ENCODE results near the gene ADGRE2.
A peak's percentile ranks its signal among the peaks of the same experiment; 100 is the strongest.

The ADGRE2 gene

GRCh38 chr19:14731200-14731599, 47.2 kb downstream of the ADGRE2 start:
- Histone ChIP-seq H3K4me3 (ENCODE audit: low read length in 2 of 2) (peak overlapping the region in 1 of 2 donors; percentile 16), H3K9me3 (replicated peaks in 1 of 2; ENCODE audit: control insufficient read depth in 2 of 2, insufficient read depth in 1 of 2, low read depth in 1 of 2, low read length in 2 of 2) (peaks cover 12 to 24% of the 10 kb centered on the region in 2 donors), H2BK12ac (ENCODE audit: low read length) (no peak overlapping the region), H3K14ac (ENCODE audit: low read length) (no peak overlapping the region), H3K4ac (ENCODE audit: low read length) (no peak overlapping the region), H3K79me1 (ENCODE audit: low read depth, low read length) (no peaks in the 10 kb centered on the region), H2BK120ac (ENCODE audit: low read depth, low read length) (no peak overlapping the region), H2AK5ac (ENCODE audit: low read depth, low read length) (no peak overlapping the region), H3K4me2 (ENCODE audit: insufficient read depth, low read length, poor library complexity, severe bottlenecking) (no peak overlapping the region), H2AFZ (ENCODE audit: low read length) (peak overlapping the region; percentile 86), H2BK5ac (ENCODE audit: low read length) (no peak overlapping the region), H2BK15ac (ENCODE audit: low read length) (no peak overlapping the region), H3K27me3 (ENCODE audit: control insufficient read depth in 3 of 3, insufficient read depth in 3 of 3, low read depth in 1 of 3, low read length in 3 of 3) (peaks cover 0 to 9% (median 0%) of the 10 kb centered on the region in 3 experiments), H3K27ac (replicated peaks; ENCODE audit: low read length) (no peak overlapping the region), H3K9ac (ENCODE audit: low read depth, low read length, poor library complexity) (no peak overlapping the region), H3K36me3 (replicated peaks in 1 of 2; ENCODE audit: control insufficient read depth in 2 of 2, insufficient read depth in 2 of 2, low read length in 2 of 2) (no peaks in the 10 kb centered on the region), H4K91ac (ENCODE audit: low read depth, low read length, poor library complexity) (no peak overlapping the region), H3K23ac (ENCODE audit: low read depth, low read length, poor library complexity) (no peak overlapping the region), H3K18ac (ENCODE audit: low read length) (no peak overlapping the region), H4K8ac (ENCODE audit: low read depth, low read length) (no peak overlapping the region), H3K4me1 (ENCODE audit: control insufficient read depth in 2 of 2, insufficient read depth in 1 of 2, low read depth in 1 of 2, low read length in 2 of 2) (no peaks in the 10 kb centered on the region)
- no peak for DNase-seq (ENCODE audit: low spot score)
- no CpG with 5 or more reads among the region's 10 CpGs for WGBS, 2 donors (ENCODE audit: extremely low coverage in 2 of 2, insufficient read length in 2 of 2, insufficient replicate concordance in 1 of 2)

- WGBS, 2 donors (ENCODE audit: extremely low coverage in 2 of 2, insufficient read length in 2 of 2, insufficient replicate concordance in 1 of 2), result no CpG with 5 or more reads among the region's 7 CpGs
- H3K79me1 ChIP-seq (ENCODE audit: low read depth, low read length), result no peaks in the 10 kb centered on the region
- H3K4me3 ChIP-seq (ENCODE audit: low read length in 2 of 2), result peak overlapping the region in 1 of 2 donors; percentile 55
- no peak overlapping the region for H2BK120ac ChIP-seq (ENCODE audit: low read depth, low read length)
- no peak overlapping the region for H3K23ac ChIP-seq (ENCODE audit: low read depth, low read length, poor library complexity)
- no peaks in the 10 kb centered on the region for H3K27me3 ChIP-seq (ENCODE audit: control insufficient read depth in 3 of 3, insufficient read depth in 3 of 3, low read depth in 1 of 3, low read length in 3 of 3)
- H3K14ac ChIP-seq (ENCODE audit: low read length), result no peak overlapping the region
- no peak for DNase-seq (ENCODE audit: low spot score)
- H3K9me3 ChIP-seq (replicated peaks in 1 of 2; ENCODE audit: control insufficient read depth in 2 of 2, insufficient read depth in 1 of 2, low read depth in 1 of 2, low read length in 2 of 2), result peaks cover 17 to 19% of the 10 kb centered on the region in 2 donors
- H3K36me3 ChIP-seq (replicated peaks in 1 of 2; ENCODE audit: control insufficient read depth in 2 of 2, insufficient read depth in 2 of 2, low read length in 2 of 2), result no peaks in the 10 kb centered on the region
- H2AK5ac ChIP-seq (ENCODE audit: low read depth, low read length), result no peak overlapping the region
- H3K27ac ChIP-seq (replicated peaks; ENCODE audit: low read length), result no peak overlapping the region
- H3K9ac ChIP-seq (ENCODE audit: low read depth, low read length, poor library complexity), result no peak overlapping the region
- H2BK12ac ChIP-seq (ENCODE audit: low read length), result no peak overlapping the region
- H2BK15ac ChIP-seq (ENCODE audit: low read length), result no peak overlapping the region
- H4K8ac ChIP-seq (ENCODE audit: low read depth, low read length), result no peak overlapping the region
- no peak overlapping the region for H3K18ac ChIP-seq (ENCODE audit: low read length)
- H3K4me1 ChIP-seq (ENCODE audit: control insufficient read depth in 2 of 2, insufficient read depth in 1 of 2, low read depth in 1 of 2, low read length in 2 of 2), result no peaks in the 10 kb centered on the region
- H3K4me2 ChIP-seq (ENCODE audit: insufficient read depth, low read length, poor library complexity, severe bottlenecking), result no peak overlapping the region
- no peak overlapping the region for H3K4ac ChIP-seq (ENCODE audit: low read length)
- H2AFZ ChIP-seq (ENCODE audit: low read length), result no peak overlapping the region
- H2BK5ac ChIP-seq (ENCODE audit: low read length), result no peak overlapping the region
- no peak overlapping the region for H4K91ac ChIP-seq (ENCODE audit: low read depth, low read length, poor library complexity)
Observed at GRCh38 chr19:14728595-14728994, 49.8 kb downstream of the ADGRE2 start.

GRCh38 chr19:14722127-14722526, 56.2 kb downstream of the ADGRE2 start:
- Histone ChIP-seq H4K8ac (ENCODE audit: low read depth, low read length) (no peak overlapping the region), H3K36me3 (replicated peaks in 1 of 2; ENCODE audit: control insufficient read depth in 2 of 2, insufficient read depth in 2 of 2, low read length in 2 of 2) (peaks cover 16 to 49% of the 10 kb centered on the region in 2 donors), H3K4me2 (ENCODE audit: insufficient read depth, low read length, poor library complexity, severe bottlenecking) (no peak overlapping the region), H3K9me3 (replicated peaks in 1 of 2; ENCODE audit: control insufficient read depth in 2 of 2, insufficient read depth in 1 of 2, low read depth in 1 of 2, low read length in 2 of 2) (peaks cover 34 to 61% of the 10 kb centered on the region in 2 donors), H2BK120ac (ENCODE audit: low read depth, low read length) (no peak overlapping the region), H3K27me3 (ENCODE audit: control insufficient read depth in 3 of 3, insufficient read depth in 3 of 3, low read depth in 1 of 3, low read length in 3 of 3) (no peaks in the 10 kb centered on the region), H3K4me3 (ENCODE audit: low read length in 2 of 2) (no peak overlapping the region), H4K91ac (ENCODE audit: low read depth, low read length, poor library complexity) (no peak overlapping the region), H2AK5ac (ENCODE audit: low read depth, low read length) (no peak overlapping the region), H3K27ac (replicated peaks; ENCODE audit: low read length) (no peak overlapping the region), H3K4ac (ENCODE audit: low read length) (no peak overlapping the region), H2BK5ac (ENCODE audit: low read length) (no peak overlapping the region), H3K4me1 (ENCODE audit: control insufficient read depth in 2 of 2, insufficient read depth in 1 of 2, low read depth in 1 of 2, low read length in 2 of 2) (no peaks in the 10 kb centered on the region), H3K9ac (ENCODE audit: low read depth, low read length, poor library complexity) (no peak overlapping the region), H3K18ac (ENCODE audit: low read length) (no peak overlapping the region), H3K79me1 (ENCODE audit: low read depth, low read length) (no peaks in the 10 kb centered on the region), H3K23ac (ENCODE audit: low read depth, low read length, poor library complexity) (no peak overlapping the region), H2BK15ac (ENCODE audit: low read length) (no peak overlapping the region), H2BK12ac (ENCODE audit: low read length) (no peak overlapping the region), H3K14ac (ENCODE audit: low read length) (no peak overlapping the region), H2AFZ (ENCODE audit: low read length) (no peak overlapping the region)
- WGBS, 2 donors (ENCODE audit: extremely low coverage in 2 of 2, insufficient read length in 2 of 2, insufficient replicate concordance in 1 of 2), result no CpG with 5 or more reads among the region's 2 CpGs
- no peak for DNase-seq (ENCODE audit: low spot score)

- no peak overlapping the region for H3K4me3 ChIP-seq (ENCODE audit: low read length in 2 of 2)
Observed at GRCh38 chr19:14719162-14719561, 59.2 kb downstream of the ADGRE2 start.

More at GRCh38 chr19:14719162-14719561, 59.2 kb downstream of the ADGRE2 start:
- no peak overlapping the region for H3K9ac ChIP-seq (ENCODE audit: low read depth, low read length, poor library complexity)
- no peaks in the 10 kb centered on the region for H3K4me1 ChIP-seq (ENCODE audit: control insufficient read depth in 2 of 2, insufficient read depth in 1 of 2, low read depth in 1 of 2, low read length in 2 of 2)
- DNase-seq (ENCODE audit: low spot score), result no peak
- H3K4ac ChIP-seq (ENCODE audit: low read length), result no peak overlapping the region
- H2AK5ac ChIP-seq (ENCODE audit: low read depth, low read length), result no peak overlapping the region
- no peak overlapping the region for H2AFZ ChIP-seq (ENCODE audit: low read length)
- peaks cover 46 to 91% of the 10 kb centered on the region in 2 donors for H3K9me3 ChIP-seq (replicated peaks in 1 of 2; ENCODE audit: control insufficient read depth in 2 of 2, insufficient read depth in 1 of 2, low read depth in 1 of 2, low read length in 2 of 2)
- no peak overlapping the region for H2BK12ac ChIP-seq (ENCODE audit: low read length)
- H3K27me3 ChIP-seq (ENCODE audit: control insufficient read depth in 3 of 3, insufficient read depth in 3 of 3, low read depth in 1 of 3, low read length in 3 of 3), result no peaks in the 10 kb centered on the region
- no peak overlapping the region for H2BK120ac ChIP-seq (ENCODE audit: low read depth, low read length)
- no peak overlapping the region for H3K14ac ChIP-seq (ENCODE audit: low read length)
- no peak overlapping the region for H2BK5ac ChIP-seq (ENCODE audit: low read length)
- no CpG with 5 or more reads among the region's 3 CpGs for WGBS, 2 donors (ENCODE audit: extremely low coverage in 2 of 2, insufficient read length in 2 of 2, insufficient replicate concordance in 1 of 2)
- H3K36me3 ChIP-seq (replicated peaks in 1 of 2; ENCODE audit: control insufficient read depth in 2 of 2, insufficient read depth in 2 of 2, low read length in 2 of 2), result peaks cover 28 to 79% of the 10 kb centered on the region in 2 donors
- H3K4me2 ChIP-seq (ENCODE audit: insufficient read depth, low read length, poor library complexity, severe bottlenecking), result no peak overlapping the region
- no peak overlapping the region for H3K23ac ChIP-seq (ENCODE audit: low read depth, low read length, poor library complexity)
- no peaks in the 10 kb centered on the region for H3K79me1 ChIP-seq (ENCODE audit: low read depth, low read length)
- no peak overlapping the region for H3K18ac ChIP-seq (ENCODE audit: low read length)
- H3K27ac ChIP-seq (replicated peaks; ENCODE audit: low read length), result no peak overlapping the region
- H4K91ac ChIP-seq (ENCODE audit: low read depth, low read length, poor library complexity), result no peak overlapping the region
- H4K8ac ChIP-seq (ENCODE audit: low read depth, low read length), result no peak overlapping the region
- H2BK15ac ChIP-seq (ENCODE audit: low read length), result no peak overlapping the region
